IMR-90 (cell line): ENCODE results near the gene CLEC3B. TPM values are rescaled to one million over a fixed set of nuclear protein-coding genes. Genes with fewer than 3 reads are reported as not detected.

Source experiments
- ATAC-seq: fragments of 200-7000 bp; cut with Tn5 transposase; 2 replicates; pipeline ENCODE4 v1.9.1; 2020; ENCODE audit warnings: low read depth, mild to moderate bottlenecking, moderate library complexity
- BruUV-seq: library from RNA; stranded (reverse); fragments of 400-500 nt; replicated peaks from 2 replicates; lab custom pipeline; 2021; lab: Mats Ljungman, UMichigan
- CTCF ChIA-PET: fragments of 300-600 bp; formaldehyde crosslinking; extraction: SDS; loops from one replicate; lab custom pipeline; 2021; ENCODE audit warnings: antibody characterized with exemption; lab: Yijun Ruan, JAX
- POLR2A ChIA-PET: fragments of 300-600 bp; sonication (Branson Sonifier 250); formaldehyde crosslinking; loops from one replicate; lab custom pipeline; 2022; ENCODE audit warnings: antibody characterized with exemption; ENCODE audit not compliant: unreplicated experiment; lab: Charles Lee
- DNase-seq: peaks from one replicate; pipeline ENCODE4 v3.0.0; 2013
- H2AFZ ChIP-seq: replicated peaks from 2 replicates; pipeline ENCODE3; 2013; ENCODE audit warnings: low read length, mild to moderate bottlenecking; ENCODE audit not compliant: poor library complexity
- H2AK5ac ChIP-seq: 2 replicates; pipeline ENCODE4 v1.6.1; 2013; ENCODE audit warnings: low read depth, low read length, inconsistent platforms
- H2AK9ac ChIP-seq: replicated peaks from 2 replicates; pipeline ENCODE3; 2013; ENCODE audit warnings: mild to moderate bottlenecking, low read depth, low read length, moderate library complexity; ENCODE audit not compliant: poor library complexity
- H2BK120ac ChIP-seq: 2 replicates; pipeline ENCODE4 v1.6.1; 2013; ENCODE audit warnings: low read depth, low read length, inconsistent platforms
- H2BK15ac ChIP-seq: 3 replicates; pipeline ENCODE4 v1.6.1; 2013; ENCODE audit warnings: low read depth, low read length, inconsistent platforms
- H2BK20ac ChIP-seq: 2 replicates; pipeline ENCODE4 v1.6.1; 2013; ENCODE audit warnings: low read depth, mild to moderate bottlenecking, inconsistent platforms, low read length, moderate library complexity
- H2BK5ac ChIP-seq: 2 replicates; pipeline ENCODE4 v1.6.1; 2013; ENCODE audit warnings: mild to moderate bottlenecking, low read depth, low read length, inconsistent platforms; ENCODE audit not compliant: poor library complexity, severe bottlenecking
- H3K14ac ChIP-seq: replicated peaks from 2 replicates; pipeline ENCODE4 v1.6.1; 2013; ENCODE audit warnings: low read depth, low read length, inconsistent platforms
- H3K18ac ChIP-seq: 2 replicates; pipeline ENCODE4 v1.6.1; 2013; ENCODE audit warnings: low read depth, low read length, control low read depth
- H3K23ac ChIP-seq: 2 replicates; pipeline ENCODE4 v1.6.1; 2013; ENCODE audit warnings: low read depth, low read length, inconsistent platforms
- H3K27ac ChIP-seq: 2 replicates; pipeline ENCODE4 v1.5.1; 2013; ENCODE audit warnings: mild to moderate bottlenecking, control low read depth, low read length; ENCODE audit not compliant: insufficient read depth
- H3K27me3 ChIP-seq: 2 replicates; pipeline ENCODE4 v1.6.1; 2013; ENCODE audit warnings: low read length; ENCODE audit not compliant: control insufficient read depth, insufficient read depth
- H3K36me3 ChIP-seq: 2 replicates; pipeline ENCODE4 v1.6.1; 2013; ENCODE audit warnings: low read length, mixed read lengths; ENCODE audit not compliant: control insufficient read depth, insufficient read depth
- H3K4ac ChIP-seq: 2 replicates; pipeline ENCODE4 v1.6.1; 2013; ENCODE audit warnings: low read depth, low read length, inconsistent platforms
- H3K4me1 ChIP-seq: 2 replicates; pipeline ENCODE4 v1.6.1; 2013; ENCODE audit warnings: low read length, mixed read lengths; ENCODE audit not compliant: control insufficient read depth, insufficient read depth
- H3K4me2 ChIP-seq: 2 replicates; pipeline ENCODE4 v1.6.1; 2013; ENCODE audit warnings: low read depth, mild to moderate bottlenecking, control low read depth, low read length, moderate library complexity
- H3K4me3 ChIP-seq: 2 replicates; pipeline ENCODE4 v1.5.1; 2013; ENCODE audit warnings: low read depth, mild to moderate bottlenecking, control low read depth, low read length, moderate library complexity; ENCODE audit not compliant: insufficient read depth
- H3K56ac ChIP-seq: 2 replicates; pipeline ENCODE4 v1.6.1; 2013; ENCODE audit warnings: low read length, inconsistent platforms; ENCODE audit not compliant: insufficient read depth; ENCODE audit errors: extremely low read depth
- H3K79me1 ChIP-seq, 2 experiments: 2 replicates each; pipeline ENCODE4 v1.6.1; 2013; ENCODE audit warnings: low read length in 2 of 2, inconsistent platforms in 1 of 2, low read depth in 1 of 2
- H3K9ac ChIP-seq: 2 replicates; pipeline ENCODE4 v1.6.1; 2013; ENCODE audit warnings: low read depth, low read length, control low read depth
- H3K9me1 ChIP-seq: 2 replicates; pipeline ENCODE4 v1.6.1; 2013; ENCODE audit warnings: low read length, inconsistent platforms; ENCODE audit not compliant: insufficient read depth
- H3K9me3 ChIP-seq: 2 replicates; pipeline ENCODE4 v1.6.1; 2013; ENCODE audit warnings: low read length; ENCODE audit not compliant: control insufficient read depth, insufficient read depth
- H4K20me1 ChIP-seq: 2 replicates; pipeline ENCODE4 v1.6.1; 2013; ENCODE audit warnings: low read length, inconsistent platforms; ENCODE audit not compliant: insufficient read depth
- H4K5ac ChIP-seq: 2 replicates; pipeline ENCODE4 v1.6.1; 2013; ENCODE audit warnings: mild to moderate bottlenecking, low read depth, low read length, control low read depth
- H4K8ac ChIP-seq, 2 experiments: 2 replicates each; pipeline ENCODE4 v1.6.1; 2013; ENCODE audit warnings: low read depth in 2 of 2, low read length in 2 of 2, control low read depth in 1 of 2, inconsistent platforms in 1 of 2
- H4K91ac ChIP-seq: 2 replicates; pipeline ENCODE4 v1.6.1; 2013; ENCODE audit warnings: low read depth, low read length, inconsistent platforms; ENCODE audit not compliant: insufficient read depth
- BHLHE40 ChIP-seq: fragments of 150-350 bp; IDR thresholded peaks from 2 replicates; pipeline ENCODE4 v1.6.1; 2016; ENCODE audit warnings: mild to moderate bottlenecking, low read depth, low read length
- CEBPB ChIP-seq: IDR thresholded peaks from 2 replicates; pipeline ENCODE4 v1.6.1; 2012; ENCODE audit warnings: low read depth, low read length, improper control_type of control experiment
- FOS ChIP-seq: fragments of 150-350 bp; IDR thresholded peaks from 2 replicates; pipeline ENCODE4 v1.6.1; 2016; ENCODE audit warnings: low read depth, low read length
- MAZ ChIP-seq: IDR thresholded peaks from 2 replicates; pipeline ENCODE4 v1.6.1; 2012; ENCODE audit warnings: low read depth, mild to moderate bottlenecking, low read length, improper control_type of control experiment, moderate library complexity, borderline replicate concordance
- MXI1 ChIP-seq: IDR thresholded peaks from 2 replicates; pipeline ENCODE4 v1.6.1; 2012; ENCODE audit warnings: low read depth, mild to moderate bottlenecking, low read length, moderate library complexity, borderline replicate concordance
- NFE2L2 ChIP-seq: fragments of 150-350 bp; IDR thresholded peaks from 2 replicates; pipeline ENCODE4 v1.6.1; 2016; ENCODE audit warnings: low read depth, mild to moderate bottlenecking, low read length
- WGBS, 2 experiments: methylation state at CpG; one replicate each; pipeline versions ENCODE4 v1.1.5 to v1.1.7; 2013; ENCODE audit warnings: missing lambda C conversion rate in 2 of 2; ENCODE audit not compliant: insufficient read length in 1 of 2; ENCODE audit errors: extremely low coverage in 2 of 2; 5-methylcytosine and 5-hydroxymethylcytosine counted together
- dilution Hi-C: fragments of 300-500 bp; cut with HindIII; formaldehyde crosslinking; loops from one replicate; pipeline ENCODE4 v1.14.3; 2018; ENCODE audit warnings: low sequenced_read_pairs; ENCODE audit not compliant: unreplicated experiment
- in situ Hi-C: fragments of 300-500 bp; cut with MboI; formaldehyde crosslinking; loops from 3 replicates; pipeline ENCODE4 v1.14.3; 2019; ENCODE audit warnings: low sequenced_read_pairs, inconsistent platforms, mixed read lengths
- intact Hi-C: fragments of 100-400 bp; cut with micrococcal nuclease; formaldehyde crosslinking; loops from 2 replicates; pipeline ENCODE4 v1.10.0; 2022
- polyA plus RNA-seq, 3 experiments: library from polyadenylated mRNA; depleted of rRNA; stranded (reverse); fragments of >200 nt; gene quantifications; 2 replicates each; pipeline ENCODE4 v1.2.3, GENCODE V29; 2012; ENCODE audit warnings: low replicate concordance in 1 of 3
- total RNA-seq: library from RNA; depleted of rRNA; stranded (reverse); fragments of >200 nt; gene quantifications from 2 replicates; pipeline ENCODE4 v1.2.3, GENCODE V29; 2012
- TF ChIP-seq, protein P1 (sequence below): conservative IDR thresholded peaks from 2 replicates; pipeline ENCODE4 v1.5.1; 2012; ENCODE audit warnings: mild to moderate bottlenecking, low read depth, low read length, improper control_type of control experiment
- TF ChIP-seq, protein P2 (sequence below): fragments of 150-350 bp; IDR thresholded peaks from 2 replicates; pipeline ENCODE4 v1.6.1; 2017; ENCODE audit warnings: mild to moderate bottlenecking, antibody characterized with exemption, low read length, low read depth

Gene CLEC3B
- total and polyA plus RNA-seq, 2 of the 4 experiments (the other 2 are of a cell fraction): 3.6 to 13.2 TPM

DNA sequence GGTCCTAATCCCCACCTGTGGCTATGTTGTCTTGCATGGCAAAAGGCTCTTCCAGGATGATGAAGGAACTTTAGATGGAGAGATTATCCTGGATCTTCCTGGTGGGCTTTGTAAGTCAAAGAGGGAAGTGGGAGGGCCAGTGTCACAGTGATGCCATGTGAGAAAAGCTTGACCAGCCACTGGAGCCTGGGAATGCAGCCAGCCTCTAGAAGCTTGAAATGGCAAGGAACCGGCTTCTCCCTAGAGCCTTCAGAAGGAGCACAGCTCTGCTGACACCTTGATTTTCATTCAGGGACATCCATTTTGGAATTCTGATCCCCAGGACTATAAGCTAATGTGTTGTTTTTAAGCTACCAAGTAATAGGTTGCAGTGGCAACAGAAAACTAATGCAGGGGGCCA lies 58.3 kb downstream of the CLEC3B start:
- peak overlapping the region; percentile 76 for H3K18ac ChIP-seq
- no peak overlapping the region for H3K4me2 ChIP-seq
- no CpG with 5 or more reads among the region's 1 CpG for WGBS, 2 experiments
- no peak overlapping the region for H3K4me3 ChIP-seq
- no peaks in the 10 kb centered on the region for H4K20me1 ChIP-seq
- peak overlapping the region; percentile 66 to 74 for H4K8ac ChIP-seq
- no peak for ATAC-seq
- H3K27me3 ChIP-seq: no peaks in the 10 kb centered on the region
- peak overlapping the region; percentile 82 for H2BK20ac ChIP-seq
- H3K9me1 ChIP-seq: peaks cover 27% of the 10 kb centered on the region
- dilution Hi-C loops: no loop called here
- POLR2A ChIA-PET: interaction anchor here (0.6 kb wide), 1 partner anchor 50 kb away, joined by 4 read pairs; no protein-coding TSS in a partner anchor
- H3K4me1 ChIP-seq: peaks cover 19% of the 10 kb centered on the region
- H2AK9ac ChIP-seq: peak overlapping the region; percentile 11
- peak overlapping the region; percentile 73 for H3K4ac ChIP-seq
- H3K36me3 ChIP-seq: no peaks in the 10 kb centered on the region
- H2BK5ac ChIP-seq: peak overlapping the region; percentile 97
- in situ Hi-C loops: no loop called here
- H4K91ac ChIP-seq: peak overlapping the region; percentile 82
- CTCF ChIA-PET: interaction anchor here (0.7 to 0.9 kb wide), 2 partner anchors 41 to 44 kb away, joined by 3 read pairs; no protein-coding TSS in a partner anchor
- H3K14ac ChIP-seq: peak overlapping the region; percentile 91
- peak overlapping the region; percentile 64 for H3K27ac ChIP-seq
- DNase-seq: no peak
- H2BK15ac ChIP-seq: peak overlapping the region; percentile 94; the same call in 2 of the 3 replicates
- peaks cover 0 to 8% of the 10 kb centered on the region in 2 experiments; a peak in 1 of 4 replicates for H3K79me1 ChIP-seq
- peak overlapping the region; percentile 48; the same call in 1 of the 2 replicates for H3K23ac ChIP-seq
- no peaks in the 10 kb centered on the region for H3K9me3 ChIP-seq
- H2AFZ ChIP-seq: peak overlapping the region; percentile 9
- BruUV-seq: no TSS peak
- H3K56ac ChIP-seq: peak overlapping the region; percentile 32; the same call in 1 of the 2 replicates
- no peak overlapping the region; the same call in 1 of the 2 replicates for H3K9ac ChIP-seq
- TF ChIP-seq BHLHE40: no peak
- TF ChIP-seq, protein P1, sequence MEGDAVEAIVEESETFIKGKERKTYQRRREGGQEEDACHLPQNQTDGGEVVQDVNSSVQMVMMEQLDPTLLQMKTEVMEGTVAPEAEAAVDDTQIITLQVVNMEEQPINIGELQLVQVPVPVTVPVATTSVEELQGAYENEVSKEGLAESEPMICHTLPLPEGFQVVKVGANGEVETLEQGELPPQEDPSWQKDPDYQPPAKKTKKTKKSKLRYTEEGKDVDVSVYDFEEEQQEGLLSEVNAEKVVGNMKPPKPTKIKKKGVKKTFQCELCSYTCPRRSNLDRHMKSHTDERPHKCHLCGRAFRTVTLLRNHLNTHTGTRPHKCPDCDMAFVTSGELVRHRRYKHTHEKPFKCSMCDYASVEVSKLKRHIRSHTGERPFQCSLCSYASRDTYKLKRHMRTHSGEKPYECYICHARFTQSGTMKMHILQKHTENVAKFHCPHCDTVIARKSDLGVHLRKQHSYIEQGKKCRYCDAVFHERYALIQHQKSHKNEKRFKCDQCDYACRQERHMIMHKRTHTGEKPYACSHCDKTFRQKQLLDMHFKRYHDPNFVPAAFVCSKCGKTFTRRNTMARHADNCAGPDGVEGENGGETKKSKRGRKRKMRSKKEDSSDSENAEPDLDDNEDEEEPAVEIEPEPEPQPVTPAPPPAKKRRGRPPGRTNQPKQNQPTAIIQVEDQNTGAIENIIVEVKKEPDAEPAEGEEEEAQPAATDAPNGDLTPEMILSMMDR: no peak
- TF ChIP-seq FOS: no peak
- no peak for TF ChIP-seq NFE2L2
- no peak for TF ChIP-seq MXI1
- TF ChIP-seq MAZ: no peak
- no peak for TF ChIP-seq CEBPB
- TF ChIP-seq, protein P2, sequence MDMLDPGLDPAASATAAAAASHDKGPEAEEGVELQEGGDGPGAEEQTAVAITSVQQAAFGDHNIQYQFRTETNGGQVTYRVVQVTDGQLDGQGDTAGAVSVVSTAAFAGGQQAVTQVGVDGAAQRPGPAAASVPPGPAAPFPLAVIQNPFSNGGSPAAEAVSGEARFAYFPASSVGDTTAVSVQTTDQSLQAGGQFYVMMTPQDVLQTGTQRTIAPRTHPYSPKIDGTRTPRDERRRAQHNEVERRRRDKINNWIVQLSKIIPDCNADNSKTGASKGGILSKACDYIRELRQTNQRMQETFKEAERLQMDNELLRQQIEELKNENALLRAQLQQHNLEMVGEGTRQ: no peak
- intact Hi-C loops: no loop called here
- H2AK5ac ChIP-seq: peak overlapping the region; percentile 97
- H4K5ac ChIP-seq: peak overlapping the region; percentile 78
- H2BK120ac ChIP-seq: peak overlapping the region; percentile 97
